ENCODE measurements around the gene ABCA1. TPM values are rescaled to one million over a fixed set of nuclear protein-coding genes. Genes with fewer than 3 reads are reported as not detected.
"Not testable (repeated sequence)": the region's sequence is repeated elsewhere in the genome, so short reads cannot be mapped to it uniquely, and the experiment has no call there.

ABCA1 gene
- total RNA-seq, 4 donors from 2014 or later, result 4.2 to 43.7 (median 21.7) TPM

GRCh38 chr9:104775574-104775936 is 152.4 kb downstream of the ABCA1 start:
- Histone ChIP-seq H3K27me3 (no peaks in the 10 kb centered on the region), H3K36me3 (no peaks in the 10 kb centered on the region), H3K4me1 (no peaks in the 10 kb centered on the region), H3K27ac (peak overlapping the region in 3 of 4 donors; percentile 34 to 65 (median 60)), H3K9me3 (no peaks in the 10 kb centered on the region), H3K4me3 (no peak overlapping the region)
- no peak for DNase-seq
- TF ChIP-seq CTCF (IDR thresholded peaks at IDR 0.05), result no peak
- TF ChIP-seq POLR2A (IDR thresholded peaks at IDR 0.05), result no peak

- Histone ChIP-seq H3K4me1 (no peaks in the 10 kb centered on the region), H3K27ac (peak overlapping the region in 2 of 4 donors; percentile 60 to 65), H3K36me3 (no peaks in the 10 kb centered on the region), H3K9me3 (no peaks in the 10 kb centered on the region), H3K27me3 (no peaks in the 10 kb centered on the region), H3K4me3 (no peak overlapping the region)
- no peak for TF ChIP-seq POLR2A (IDR thresholded peaks at IDR 0.05)
- no peak for TF ChIP-seq CTCF (IDR thresholded peaks at IDR 0.05)
- peak in 1 of 3 donors; percentile 47 for DNase-seq
Measured at GRCh38 chr9:104774831-104775573, 153.0 kb downstream of the ABCA1 start.

- no peak for TF ChIP-seq POLR2A (IDR thresholded peaks at IDR 0.05)
- no peak for TF ChIP-seq CTCF (IDR thresholded peaks at IDR 0.05)
- Histone ChIP-seq H3K27me3 (no peaks in the 10 kb centered on the region), H3K36me3 (no peaks in the 10 kb centered on the region), H3K27ac (peak overlapping the region in 1 of 4 donors; percentile 60), H3K9me3 (no peaks in the 10 kb centered on the region), H3K4me3 (no peak overlapping the region), H3K4me1 (no peaks in the 10 kb centered on the region)
- DNase-seq, result no peak
Measured at GRCh38 chr9:104774132-104774531, 153.8 kb downstream of the ABCA1 start.

GRCh38 chr9:104772714-104773510 is 155.0 kb downstream of the ABCA1 start:
- H3K4me1 ChIP-seq, result no peaks in the 10 kb centered on the region
- no peaks in the 10 kb centered on the region for H3K27me3 ChIP-seq
- TF ChIP-seq POLR2A (IDR thresholded peaks at IDR 0.05) (no peak), CTCF (IDR thresholded peaks at IDR 0.05) (no peak)
- H3K36me3 ChIP-seq, result no peaks in the 10 kb centered on the region
- no peak overlapping the region for H3K27ac ChIP-seq
- no peak overlapping the region for H3K4me3 ChIP-seq
- peak in 1 of 3 donors; percentile 30 for DNase-seq
- no peaks in the 10 kb centered on the region for H3K9me3 ChIP-seq

- no peaks in the 10 kb centered on the region for H3K27me3 ChIP-seq
- no peaks in the 10 kb centered on the region for H3K9me3 ChIP-seq
- H3K27ac ChIP-seq, result no peak overlapping the region
- no peak for DNase-seq
- TF ChIP-seq CTCF (IDR thresholded peaks at IDR 0.05) (no peak), POLR2A (IDR thresholded peaks at IDR 0.05) (no peak)
- H3K36me3 ChIP-seq, result no peaks in the 10 kb centered on the region
- H3K4me1 ChIP-seq, result peaks cover 0 to 7% (median 2%) of the 10 kb centered on the region in 4 donors
- H3K4me3 ChIP-seq, result no peak overlapping the region
Measured at GRCh38 chr9:104769655-104770054, 158.3 kb downstream of the ABCA1 start.

- not testable (repeated sequence) for DNase-seq, H3K36me3 ChIP-seq, H3K4me1 ChIP-seq, H3K9me3 ChIP-seq, H3K27ac ChIP-seq, H3K27me3 ChIP-seq, H3K4me3 ChIP-seq
Measured at GRCh38 chr9:104769029-104769428, 158.9 kb downstream of the ABCA1 start.

Data from Peyer's patch (tissue), 4 donors.